Activated CD8-positive, alpha-beta T cell treated with anti-CD3 and anti-CD28 coated beads, Interleukin-2, amount 10 ng/mL, durations not matched to agents 7 days and 5 days (primary cell): Measurements from ENCODE around the gene DENND1A. TPM values are rescaled to one million over a fixed set of nuclear protein-coding genes. Genes with fewer than 3 reads are reported as not detected.

Experiments used
- ATAC-seq: fragments of 150-1000 bp; cut with Tn5 transposase; one replicate; pipeline ENCODE4 v1.10.0; 2021; ENCODE audit warnings: moderate library complexity
- CTCF ChIA-PET: fragments of 350-600 bp; sonication (Branson Sonifier 250); formaldehyde crosslinking; loops from one replicate; lab custom pipeline; 2021; ENCODE audit warnings: antibody characterized with exemption; lab: Charles Lee
- POLR2A ChIA-PET: fragments of 350-600 bp; sonication (Branson Sonifier 250); formaldehyde crosslinking; loops from one replicate; lab custom pipeline; 2021; ENCODE audit warnings: antibody characterized with exemption; lab: Charles Lee
- DNase-seq: peaks from one replicate; pipeline ENCODE4 v3.0.0-alpha.2; 2020
- H3K27ac Mint-ChIP-seq: one replicate; pipeline ENCODE4 v1.8.0; 2021; ENCODE audit warnings: mild to moderate bottlenecking, mixed read lengths
- H3K27me3 Mint-ChIP-seq: one replicate; pipeline ENCODE4 v1.8.0; 2021; ENCODE audit warnings: low read depth, mixed read lengths
- H3K36me3 Mint-ChIP-seq: one replicate; pipeline ENCODE4 v1.8.0; 2021; ENCODE audit warnings: low read depth, mixed read lengths
- H3K4me1 Mint-ChIP-seq: one replicate; pipeline ENCODE4 v1.8.0; 2021; ENCODE audit warnings: low read depth, mixed read lengths
- H3K4me3 Mint-ChIP-seq: one replicate; pipeline ENCODE4 v1.8.0; 2021; ENCODE audit warnings: mild to moderate bottlenecking, mixed read lengths
- H3K9me3 Mint-ChIP-seq: one replicate; pipeline ENCODE4 v1.8.0; 2022; ENCODE audit warnings: mixed read lengths; ENCODE audit not compliant: insufficient read depth
- total RNA-seq, 2 experiments: library from RNA; stranded (reverse); gene quantifications; one replicate each; pipeline ENCODE4 v1.2.3, GENCODE V29; 2021

Gene DENND1A
- total RNA-seq, 2 experiments from 2014 or later, result 13.0 to 15.5 TPM

- Mint-ChIP-seq H3K27ac (no peak overlapping the region), H3K36me3 (peaks cover 24% of the 10 kb centered on the region), H3K4me3 (no peak overlapping the region), H3K4me1 (no peaks in the 10 kb centered on the region), H3K27me3 (no peaks in the 10 kb centered on the region), H3K9me3 (peaks cover 7% of the 10 kb centered on the region)
- DNase-seq, result no peak
- ATAC-seq, result no peak
- ChIA-PET CTCF (interaction anchor here (2.0 kb wide), 1 partner anchor 317 kb away, joined by 12 read pairs; no protein-coding TSS in a partner anchor), POLR2A (interaction anchor here (0.6 kb wide), 1 partner anchor 261 kb away, joined by 5 read pairs; no protein-coding TSS in a partner anchor)
Measured at GRCh38 chr9:123724211-123724796, 205.6 kb downstream of the DENND1A start.

- ATAC-seq (no peak), DNase-seq (no peak)
- POLR2A ChIA-PET, result no interaction called here
- CTCF ChIA-PET, result interaction anchor here (2.0 kb wide), 1 partner anchor 318 kb away, joined by 12 read pairs; no protein-coding TSS in a partner anchor
- Mint-ChIP-seq H3K4me3 (no peak overlapping the region), H3K27me3 (no peaks in the 10 kb centered on the region), H3K27ac (no peak overlapping the region), H3K36me3 (peaks cover 24% of the 10 kb centered on the region), H3K4me1 (no peaks in the 10 kb centered on the region), H3K9me3 (peaks cover 7% of the 10 kb centered on the region)
Measured at GRCh38 chr9:123723135-123723875, 206.6 kb downstream of the DENND1A start.

GRCh38 chr9:123722378-123722777 is 207.5 kb downstream of the DENND1A start:
- DNase-seq, result no peak
- peaks cover 7% of the 10 kb centered on the region for H3K9me3 Mint-ChIP-seq
- H3K36me3 Mint-ChIP-seq, result peaks cover 24% of the 10 kb centered on the region
- no peaks in the 10 kb centered on the region for H3K27me3 Mint-ChIP-seq
- CTCF ChIA-PET, result interaction anchor here (0.6 kb wide), 1 partner anchor 609 kb away, joined by 3 read pairs; no protein-coding TSS in a partner anchor
- ATAC-seq, result no peak
- H3K4me3 Mint-ChIP-seq, result no peak overlapping the region
- POLR2A ChIA-PET, result no interaction called here
- no peak overlapping the region for H3K27ac Mint-ChIP-seq
- H3K4me1 Mint-ChIP-seq, result no peaks in the 10 kb centered on the region

GRCh38 chr9:123718188-123718587 is 211.7 kb downstream of the DENND1A start:
- ChIA-PET CTCF (interaction anchor here (1.1 kb wide), 1 partner anchor 8 kb away, joined by 3 read pairs; no protein-coding TSS in a partner anchor), POLR2A (no interaction called here)
- peaks cover 7% of the 10 kb centered on the region for H3K9me3 Mint-ChIP-seq
- peaks cover 2% of the 10 kb centered on the region for H3K4me1 Mint-ChIP-seq
- H3K27me3 Mint-ChIP-seq, result no peaks in the 10 kb centered on the region
- ATAC-seq (no peak), DNase-seq (no peak)
- peaks cover 22% of the 10 kb centered on the region for H3K36me3 Mint-ChIP-seq
- no peak overlapping the region for H3K27ac Mint-ChIP-seq
- no peak overlapping the region for H3K4me3 Mint-ChIP-seq

GRCh38 chr9:123717581-123718175 is 212.2 kb downstream of the DENND1A start:
- H3K36me3 Mint-ChIP-seq, result peaks cover 19% of the 10 kb centered on the region
- H3K27me3 Mint-ChIP-seq, result no peaks in the 10 kb centered on the region
- peaks cover 2% of the 10 kb centered on the region for H3K4me1 Mint-ChIP-seq
- peaks cover 7% of the 10 kb centered on the region for H3K9me3 Mint-ChIP-seq
- H3K27ac Mint-ChIP-seq, result no peak overlapping the region
- no peak for ATAC-seq
- no peak overlapping the region for H3K4me3 Mint-ChIP-seq
- CTCF ChIA-PET, result interaction anchor here (1.1 kb wide), 1 partner anchor 9 kb away, joined by 3 read pairs; no protein-coding TSS in a partner anchor
- no peak for DNase-seq
- POLR2A ChIA-PET, result no interaction called here

- no peak for DNase-seq
- Mint-ChIP-seq H3K27me3 (no peaks in the 10 kb centered on the region), H3K36me3 (peaks cover 7% of the 10 kb centered on the region), H3K4me3 (no peak overlapping the region), H3K27ac (no peak overlapping the region), H3K4me1 (peaks cover 2% of the 10 kb centered on the region), H3K9me3 (no peaks in the 10 kb centered on the region)
- ChIA-PET CTCF (no interaction called here), POLR2A (no interaction called here)
- ATAC-seq, result no peak
Measured at GRCh38 chr9:123716339-123716945, 213.5 kb downstream of the DENND1A start.

- Mint-ChIP-seq H3K27me3 (no peaks in the 10 kb centered on the region), H3K4me3 (no peak overlapping the region), H3K36me3 (peaks cover 2% of the 10 kb centered on the region), H3K27ac (no peak overlapping the region), H3K4me1 (peaks cover 2% of the 10 kb centered on the region), H3K9me3 (no peaks in the 10 kb centered on the region)
- no peak for ATAC-seq
- no peak for DNase-seq
- ChIA-PET POLR2A (no interaction called here), CTCF (no interaction called here)
Measured at GRCh38 chr9:123715258-123715657, 214.7 kb downstream of the DENND1A start.

- CTCF ChIA-PET, result no interaction called here
- Mint-ChIP-seq H3K4me3 (no peak overlapping the region), H3K4me1 (peaks cover 2% of the 10 kb centered on the region), H3K27ac (no peak overlapping the region), H3K36me3 (no peaks in the 10 kb centered on the region), H3K9me3 (no peaks in the 10 kb centered on the region), H3K27me3 (no peaks in the 10 kb centered on the region)
- POLR2A ChIA-PET, result no interaction called here
- DNase-seq, result no peak
- ATAC-seq, result no peak
Measured at GRCh38 chr9:123713282-123713681, 216.6 kb downstream of the DENND1A start.

- no peaks in the 10 kb centered on the region for H3K27me3 Mint-ChIP-seq
- ChIA-PET CTCF (no interaction called here), POLR2A (no interaction called here)
- no peak overlapping the region for H3K4me3 Mint-ChIP-seq
- H3K27ac Mint-ChIP-seq, result no peak overlapping the region
- H3K9me3 Mint-ChIP-seq, result no peaks in the 10 kb centered on the region
- ATAC-seq, result no peak
- DNase-seq, result no peak
- H3K4me1 Mint-ChIP-seq, result peaks cover 2% of the 10 kb centered on the region
- no peaks in the 10 kb centered on the region for H3K36me3 Mint-ChIP-seq
Measured at GRCh38 chr9:123712399-123712798, 217.5 kb downstream of the DENND1A start.

- H3K27ac Mint-ChIP-seq, result no peak overlapping the region
- H3K36me3 Mint-ChIP-seq, result peaks cover 4% of the 10 kb centered on the region
- peaks cover 2% of the 10 kb centered on the region for H3K4me1 Mint-ChIP-seq
- H3K27me3 Mint-ChIP-seq, result no peaks in the 10 kb centered on the region
- no peaks in the 10 kb centered on the region for H3K9me3 Mint-ChIP-seq
- CTCF ChIA-PET, result no interaction called here
- H3K4me3 Mint-ChIP-seq, result no peak overlapping the region
- ATAC-seq (no peak), DNase-seq (no peak)
- POLR2A ChIA-PET, result no interaction called here
Measured at GRCh38 chr9:123710299-123710698, 219.6 kb downstream of the DENND1A start.

GRCh38 chr9:123702483-123702882 is 227.4 kb downstream of the DENND1A start:
- ChIA-PET POLR2A (no interaction called here), CTCF (no interaction called here)
- H3K4me1 Mint-ChIP-seq, result no peaks in the 10 kb centered on the region
- peaks cover 15% of the 10 kb centered on the region for H3K36me3 Mint-ChIP-seq
- H3K27ac Mint-ChIP-seq, result no peak overlapping the region
- no peak for DNase-seq
- no peak overlapping the region for H3K4me3 Mint-ChIP-seq
- no peak for ATAC-seq
- H3K9me3 Mint-ChIP-seq, result peaks cover 27% of the 10 kb centered on the region
- no peaks in the 10 kb centered on the region for H3K27me3 Mint-ChIP-seq
